ENCODE measurements around the gene HOXD3.

The HOXD3 gene

GRCh38 chr2:176149481-176149938 is 7.6 kb upstream of the HOXD3 start:
- no peak for DNase-seq (ENCODE audit: low spot score)

- DNase-seq (ENCODE audit: low spot score): no peak
Measured at GRCh38 chr2:176149939-176150583, 7.0 kb upstream of the HOXD3 start.

DNA sequence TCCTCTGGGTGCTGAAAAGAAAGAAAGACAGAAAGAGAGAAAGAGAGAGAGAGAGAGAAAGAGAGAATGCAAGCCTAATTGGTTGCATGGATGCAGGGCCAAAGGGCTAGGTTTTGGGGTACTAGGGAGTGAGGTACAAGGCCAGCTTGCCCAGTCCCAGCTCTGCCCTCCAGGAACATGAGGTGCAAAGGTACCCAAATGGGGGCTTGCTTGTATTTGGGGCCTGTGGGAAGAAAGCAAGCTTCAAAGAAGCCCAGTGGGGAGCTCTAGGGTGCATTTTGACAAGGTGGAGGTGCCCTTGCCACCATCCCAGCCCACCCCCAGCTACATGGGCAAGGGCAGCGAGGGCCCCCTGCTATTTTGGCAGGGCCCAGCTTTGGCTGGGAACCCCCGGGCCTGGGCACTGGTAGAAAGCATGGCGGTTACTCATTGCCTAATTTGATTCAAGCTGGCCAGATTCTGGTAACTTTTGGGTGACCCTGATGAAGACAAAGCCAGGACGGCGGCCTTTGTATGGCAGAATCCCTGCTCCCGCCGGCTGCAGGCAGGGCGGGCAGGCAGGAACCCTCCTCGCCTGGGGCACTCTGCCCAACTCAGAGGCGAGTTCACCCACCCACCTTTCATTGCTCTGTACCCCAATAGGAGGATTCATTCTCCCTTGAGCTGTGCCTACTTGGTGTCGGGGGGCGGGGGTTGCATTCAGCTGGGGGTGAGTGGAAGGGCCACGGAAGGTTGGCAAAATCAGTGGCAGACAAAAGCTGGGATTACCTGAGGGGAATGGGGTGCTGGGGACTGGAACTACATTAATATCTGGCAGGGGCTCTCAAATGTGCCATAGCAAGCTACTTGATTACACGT is 6.3 kb upstream of the HOXD3 start:
- DNase-seq (ENCODE audit: low spot score): no peak

DNA sequence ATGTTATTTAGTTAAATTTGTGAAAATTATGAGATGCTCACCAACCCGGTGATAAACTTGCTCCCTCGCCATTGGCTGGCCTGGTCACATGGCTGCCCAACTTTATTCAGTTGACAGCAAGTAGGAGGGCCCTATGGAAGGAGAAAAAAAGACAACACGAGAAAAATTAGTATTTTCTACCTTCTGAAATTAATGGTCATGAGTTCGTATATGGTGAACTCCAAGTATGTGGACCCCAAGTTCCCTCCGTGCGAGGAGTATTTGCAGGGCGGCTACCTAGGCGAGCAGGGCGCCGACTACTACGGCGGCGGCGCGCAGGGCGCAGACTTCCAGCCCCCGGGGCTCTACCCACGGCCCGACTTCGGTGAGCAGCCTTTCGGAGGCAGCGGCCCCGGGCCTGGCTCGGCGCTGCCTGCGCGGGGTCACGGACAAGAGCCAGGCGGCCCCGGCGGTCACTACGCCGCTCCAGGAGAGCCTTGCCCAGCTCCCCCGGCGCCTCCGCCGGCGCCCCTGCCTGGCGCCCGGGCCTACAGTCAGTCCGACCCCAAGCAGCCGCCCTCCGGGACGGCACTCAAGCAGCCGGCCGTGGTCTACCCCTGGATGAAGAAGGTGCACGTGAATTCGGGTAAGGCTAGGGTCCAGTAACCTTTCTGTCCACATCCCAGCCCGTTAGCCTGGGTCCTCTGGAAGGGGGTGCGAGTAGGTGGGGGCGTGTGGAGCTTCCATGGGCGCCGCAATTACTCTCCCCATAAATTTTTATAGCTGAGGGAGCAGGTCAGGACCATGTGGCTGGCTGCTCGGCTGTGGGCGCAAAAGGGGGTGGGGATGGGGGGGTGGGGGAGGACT is 5.4 kb upstream of the HOXD3 start, which contains the start of gene HOXD4:
HOXD4 (plus strand) TSS at position 109 of the 846 bp plus-strand sequence; CDS start at position 193, 84 bp downstream.
- no peak for DNase-seq (ENCODE audit: low spot score)

DNA sequence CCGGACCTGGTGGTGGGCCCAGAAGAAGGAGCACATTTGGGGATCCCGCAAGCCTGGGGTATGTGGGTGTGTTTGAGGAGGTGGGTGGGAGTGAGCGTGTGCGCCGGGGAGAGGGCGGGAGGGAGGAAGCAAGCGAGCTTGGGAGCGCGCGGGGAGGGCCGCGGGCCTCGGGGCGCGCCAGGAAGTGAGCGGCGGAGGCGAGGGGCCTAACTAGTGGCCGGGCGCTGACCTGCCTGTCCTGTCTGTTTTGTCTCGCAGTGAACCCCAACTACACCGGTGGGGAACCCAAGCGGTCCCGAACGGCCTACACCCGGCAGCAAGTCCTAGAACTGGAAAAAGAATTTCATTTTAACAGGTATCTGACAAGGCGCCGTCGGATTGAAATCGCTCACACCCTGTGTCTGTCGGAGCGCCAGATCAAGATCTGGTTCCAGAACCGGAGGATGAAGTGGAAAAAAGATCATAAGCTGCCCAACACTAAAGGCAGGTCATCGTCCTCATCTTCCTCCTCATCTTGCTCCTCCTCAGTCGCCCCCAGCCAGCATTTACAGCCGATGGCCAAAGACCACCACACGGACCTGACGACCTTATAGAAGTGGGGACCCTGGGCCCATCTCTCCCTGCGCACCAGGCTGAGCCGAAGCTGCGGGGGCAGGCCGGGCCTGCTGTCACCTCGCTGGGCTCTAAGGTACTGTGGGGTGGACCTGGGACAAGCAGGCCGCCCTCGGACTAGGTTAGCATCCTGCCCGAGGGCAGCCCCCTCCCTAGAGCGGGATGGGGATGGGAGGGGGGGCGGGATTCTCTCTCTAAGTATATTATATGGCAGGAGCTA is 4.5 kb upstream of the HOXD3 start:
- no peak for DNase-seq (ENCODE audit: low spot score)

GRCh38 chr2:176154576-176155252 is 2.4 kb upstream of the HOXD3 start:
- DNase-seq (ENCODE audit: low spot score): no peak

- no peak for DNase-seq (ENCODE audit: low spot score)
Measured at GRCh38 chr2:176155356-176156044, 1.6 kb upstream of the HOXD3 start.

DNA sequence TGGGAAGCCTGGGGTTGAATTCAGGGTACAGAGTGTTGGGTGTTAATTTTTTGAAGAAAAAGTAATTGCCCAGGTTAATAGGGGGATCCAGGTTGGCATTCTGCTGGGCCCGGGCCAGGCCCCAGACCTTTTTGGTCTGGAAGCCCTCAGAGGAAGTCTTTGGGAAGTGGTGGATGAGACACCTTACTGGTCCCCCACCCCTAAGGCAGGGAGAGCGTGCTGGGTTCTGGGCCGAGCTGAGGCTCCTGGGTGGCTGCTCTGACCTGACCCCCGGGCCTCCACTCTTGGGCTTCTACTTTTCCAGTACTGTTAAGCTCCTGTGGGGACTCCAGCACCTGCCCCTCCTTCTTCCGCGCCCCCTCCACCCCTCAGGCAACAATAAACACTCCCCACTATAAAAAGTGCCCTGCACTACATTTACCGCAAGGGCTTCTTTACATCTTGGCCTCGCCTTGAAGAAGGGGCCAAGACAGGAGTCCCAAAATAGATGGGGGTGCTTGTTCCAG is 753 bp upstream of the HOXD3 start:
- DNase-seq (ENCODE audit: low spot score): no peak

DNA sequence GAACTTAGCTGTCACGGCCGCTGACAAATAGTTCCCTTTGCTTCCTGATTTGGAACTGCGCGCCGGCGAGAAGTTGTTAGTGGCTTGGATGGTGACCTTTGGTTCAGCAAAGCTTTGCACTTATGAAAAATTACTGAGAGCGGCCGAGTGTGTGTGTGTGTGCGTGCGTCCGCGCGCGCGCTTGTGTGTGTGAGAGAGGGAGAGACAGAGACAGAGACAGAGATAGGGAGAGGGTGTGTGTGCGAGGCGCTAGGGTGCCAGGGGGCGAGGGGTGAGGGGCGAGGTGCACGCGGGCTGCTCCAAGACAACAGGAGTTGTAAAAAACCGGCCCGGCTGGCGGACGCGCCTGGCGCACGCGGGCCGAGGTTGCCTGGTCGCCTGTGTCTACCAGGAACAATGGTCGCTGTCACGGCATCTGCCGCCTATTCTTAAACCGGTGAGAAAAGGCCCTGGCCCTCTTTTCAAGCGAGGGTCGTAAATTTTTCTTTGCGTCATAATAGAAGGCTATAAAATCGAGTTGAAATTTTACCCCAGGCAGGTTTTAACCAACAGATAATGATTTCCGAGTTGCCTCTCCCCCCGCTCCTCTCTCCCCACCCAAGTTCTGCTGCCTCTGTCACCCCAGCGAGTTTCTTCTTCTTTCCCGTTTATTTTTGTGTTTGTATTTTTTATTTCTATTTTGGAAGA is 535 bp downstream of the HOXD3 start:
- DNase-seq (ENCODE audit: low spot score): peak; percentile 20

- no peak for DNase-seq (ENCODE audit: low spot score)
Measured at GRCh38 chr2:176158186-176158591, 1.1 kb downstream of the HOXD3 start.

DNA sequence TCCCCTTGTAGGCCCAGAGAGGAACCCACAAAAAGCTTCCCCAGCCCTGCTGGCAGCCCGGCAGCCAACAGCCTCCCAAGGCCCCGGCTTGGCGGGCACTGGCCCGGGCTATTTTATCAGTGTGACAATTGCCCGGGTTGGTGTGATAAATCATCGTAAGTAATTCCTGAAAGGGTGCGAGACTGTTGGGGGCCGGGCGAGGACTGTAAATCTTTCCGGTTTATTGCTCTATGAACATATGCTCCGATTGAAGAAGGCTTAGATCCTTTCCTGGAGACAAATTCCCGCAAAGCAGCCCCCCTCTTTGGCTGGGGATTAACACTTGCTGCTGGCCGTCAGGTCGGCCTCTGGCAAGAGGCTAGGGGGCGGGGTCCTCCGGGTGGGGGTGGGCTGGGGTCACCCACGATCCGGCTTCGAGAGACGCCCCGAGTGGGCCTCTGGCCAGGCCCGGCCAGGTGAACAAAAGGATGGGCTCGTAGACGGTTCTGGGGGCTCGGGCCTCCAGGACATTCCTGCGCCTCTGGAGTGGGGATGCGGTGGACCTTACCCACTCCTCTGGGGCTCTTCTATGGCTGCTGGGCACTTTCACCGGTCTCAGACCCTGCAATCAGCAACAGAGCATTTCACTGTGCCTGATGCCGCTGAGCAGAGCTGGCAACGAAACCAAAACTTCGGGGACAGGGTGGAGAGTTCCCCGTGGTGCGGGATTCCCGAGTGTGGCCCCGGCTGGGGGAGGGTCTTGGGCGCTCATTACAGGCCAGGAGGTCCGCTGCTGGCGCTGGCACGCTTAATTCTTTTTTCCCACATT is 2.0 kb downstream of the HOXD3 start:
- no peak for DNase-seq (ENCODE audit: low spot score)

- no peak for DNase-seq (ENCODE audit: low spot score)
Measured at GRCh38 chr2:176159663-176160250, 2.6 kb downstream of the HOXD3 start.

DNA sequence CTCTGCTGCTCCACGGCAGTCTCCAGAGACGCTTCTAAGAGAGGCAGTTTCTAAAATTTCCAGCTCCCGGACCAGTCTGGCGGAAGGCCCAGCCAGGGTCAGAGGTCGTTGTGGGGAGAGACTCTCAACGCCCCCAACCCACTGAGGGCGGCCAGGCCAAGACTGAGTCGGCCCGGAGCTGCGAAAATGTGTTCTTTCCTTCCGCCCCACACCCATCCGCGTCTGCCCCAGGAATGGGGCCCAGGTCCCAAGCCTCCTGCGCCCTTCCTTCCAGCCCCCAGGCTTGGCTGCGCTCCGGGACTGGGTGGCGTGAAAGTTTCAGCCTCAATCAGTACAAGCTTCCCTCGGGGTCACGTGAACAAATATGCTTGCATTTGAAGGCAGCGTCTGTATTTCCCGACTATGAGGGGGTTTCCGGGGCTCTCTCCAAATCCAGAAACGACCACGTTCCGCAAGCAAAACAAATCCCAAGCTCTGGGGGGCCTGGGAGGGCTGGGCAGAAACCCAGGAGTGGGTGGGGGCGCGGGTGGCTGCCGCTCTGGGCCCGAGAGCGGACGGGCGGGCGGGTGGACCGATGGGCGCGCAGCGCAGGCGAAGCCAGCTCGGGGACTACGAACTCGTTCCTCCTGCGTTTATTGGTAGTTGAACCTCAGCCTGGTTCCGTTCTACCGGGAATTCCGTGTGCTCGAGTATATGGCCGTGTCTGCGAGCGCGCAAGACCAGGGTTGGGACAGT is 3.3 kb downstream of the HOXD3 start:
- no peak for DNase-seq (ENCODE audit: low spot score)

DNA sequence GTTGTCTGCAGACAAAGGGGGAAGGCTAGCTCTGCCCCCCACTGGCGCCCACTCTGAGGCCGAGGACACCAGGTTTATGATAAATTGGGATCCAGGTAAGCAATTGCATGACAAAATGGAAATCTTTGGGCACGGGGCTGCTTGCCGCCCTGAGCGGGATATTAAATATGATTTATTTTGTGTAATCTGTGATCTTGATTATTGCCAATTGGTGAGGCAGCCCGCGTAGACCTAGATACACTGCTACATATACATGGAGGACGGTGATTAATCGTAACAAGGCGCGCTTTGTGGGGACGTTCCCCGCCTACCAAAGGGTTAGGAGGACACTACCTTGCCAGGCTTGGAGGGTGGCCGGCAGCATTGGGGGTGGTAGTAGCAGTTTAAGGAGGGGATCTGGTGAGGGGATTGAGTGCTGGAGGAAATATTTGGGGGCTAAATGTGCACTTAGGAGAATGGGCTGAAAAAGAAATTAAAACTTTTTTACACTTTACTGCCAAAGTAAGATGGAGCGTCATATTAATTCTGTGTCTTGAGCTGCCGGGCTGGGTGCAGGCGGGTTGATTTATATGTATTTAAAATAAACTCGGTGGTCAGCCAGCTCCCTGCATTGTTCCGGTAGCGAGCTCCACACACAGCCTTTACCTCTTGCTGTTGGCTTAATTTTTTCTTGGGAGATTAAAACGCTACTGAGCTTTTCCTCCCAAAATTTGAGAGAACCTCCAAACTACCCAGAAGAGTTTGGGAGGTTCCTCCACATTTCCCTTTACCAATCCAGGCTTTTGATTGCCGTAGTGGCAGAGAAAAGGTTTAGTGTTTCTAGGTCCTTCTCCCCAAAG is 4.1 kb downstream of the HOXD3 start:
- no peak for DNase-seq (ENCODE audit: low spot score)

GRCh38 chr2:176161825-176162626 is 4.9 kb downstream of the HOXD3 start:
- no peak for DNase-seq (ENCODE audit: low spot score)
